ENCODE results near the gene YJU2. TPM values are rescaled to one million over a fixed set of nuclear protein-coding genes. Genes with fewer than 3 reads are reported as not detected.

YJU2 gene
- total RNA-seq, 2 donors from 2014 or later: 15.8 to 25.8 TPM

GRCh38 chr19:4303819-4304537 is 57.1 kb downstream of the YJU2 start:
- Histone ChIP-seq H3K9ac (ENCODE audit: low read depth in 2 of 2, low read length in 2 of 2) (no peak overlapping the region), H3K4me1 (no peaks in the 10 kb centered on the region), H3K4me3 (peak overlapping the region; percentile 15), H3K27ac (no peak overlapping the region), H3K36me3 (no peaks in the 10 kb centered on the region), H3K9me3 (no peaks in the 10 kb centered on the region), H3K27me3 (no peaks in the 10 kb centered on the region)
- DNase-seq: no peak
- TF ChIP-seq CTCF (IDR thresholded peaks at IDR 0.05): no peak
- intact Hi-C loops (cut with DNase I): no loop called here

- H3K27me3 ChIP-seq: no peaks in the 10 kb centered on the region
These were observed 57.8 kb downstream of the YJU2 start, which contains the start of gene FSD1 for GRCh38 chr19:4304538-4305256. Gene FSD1, plus strand, starts transcription at chr19:4304598. Its CDS starts 149 bp downstream, at chr19:4304747.

GRCh38 chr19:4305257-4305612 is 58.4 kb downstream of the YJU2 start:
- Histone ChIP-seq H3K27ac (no peak overlapping the region), H3K4me1 (no peaks in the 10 kb centered on the region), H3K9me3 (no peaks in the 10 kb centered on the region), H3K4me3 (no peak overlapping the region), H3K27me3 (no peaks in the 10 kb centered on the region), H3K36me3 (no peaks in the 10 kb centered on the region), H3K9ac (ENCODE audit: low read depth in 2 of 2, low read length in 2 of 2) (no peak overlapping the region)
- intact Hi-C loops (cut with DNase I): no loop called here
- no peak for DNase-seq
- no peak for TF ChIP-seq CTCF (IDR thresholded peaks at IDR 0.05)

More at GRCh38 chr19:4304538-4305256, 57.8 kb downstream of the YJU2 start, which contains the start of gene FSD1:
- Histone ChIP-seq H3K4me3 (peak within 1 kb of the TSS; percentile 15), H3K9me3 (no peaks in the 10 kb centered on the region), H3K4me1 (no peaks in the 10 kb centered on the region), H3K27ac (no peak within 1 kb of the TSS), H3K9ac (ENCODE audit: low read depth in 2 of 2, low read length in 2 of 2) (no peak within 1 kb of the TSS), H3K36me3 (no peaks in the 10 kb centered on the region)
- intact Hi-C loops (cut with DNase I): no loop called here
- no peak for TF ChIP-seq CTCF (IDR thresholded peaks at IDR 0.05)
- DNase-seq: no peak

GRCh38 chr19:4305659-4306058 is 58.8 kb downstream of the YJU2 start:
- H3K27ac ChIP-seq: no peak overlapping the region
- no peaks in the 10 kb centered on the region for H3K4me1 ChIP-seq
- no peaks in the 10 kb centered on the region for H3K36me3 ChIP-seq
- no peak for TF ChIP-seq CTCF (IDR thresholded peaks at IDR 0.05)
- no peaks in the 10 kb centered on the region for H3K9me3 ChIP-seq
- DNase-seq: no peak
- intact Hi-C loops (cut with DNase I): no loop called here
- no peak overlapping the region for H3K9ac ChIP-seq (ENCODE audit: low read depth in 2 of 2, low read length in 2 of 2)
- H3K4me3 ChIP-seq: no peak overlapping the region
- H3K27me3 ChIP-seq: no peaks in the 10 kb centered on the region

- Histone ChIP-seq H3K9me3 (no peaks in the 10 kb centered on the region), H3K27me3 (no peaks in the 10 kb centered on the region), H3K4me1 (no peaks in the 10 kb centered on the region), H3K36me3 (no peaks in the 10 kb centered on the region), H3K9ac (ENCODE audit: low read depth in 2 of 2, low read length in 2 of 2) (no peak overlapping the region), H3K4me3 (no peak overlapping the region), H3K27ac (no peak overlapping the region)
- DNase-seq: peak; percentile 33
- intact Hi-C loops (cut with DNase I): no loop called here
- TF ChIP-seq CTCF (IDR thresholded peaks at IDR 0.05): no peak
These were observed 63.6 kb downstream of the YJU2 start for GRCh38 chr19:4310247-4311121.

Data from colonic mucosa (tissue), 4 donors.